Coronary artery (tissue), 2 donors: ENCODE results near the gene TEDC1.
"Not testable (repeated sequence)": the region's sequence is repeated elsewhere in the genome, so short reads cannot be mapped to it uniquely, and the experiment has no call there.

Experiments used
- DNase-seq: peaks from one replicate; pipeline ENCODE4 v3.0.0-alpha.2; 2017; ENCODE audit warnings: low spot score
- H3K27ac ChIP-seq, 2 donors: fragments of 200-600 bp; sonication (generic); one replicate each; pipeline ENCODE4 v1.5.1; 2016 to 2019
- H3K4me3 ChIP-seq: fragments of 200-600 bp; sonication (generic); 2 replicates; pipeline ENCODE4 v1.5.1; 2016; ENCODE audit warnings: mild to moderate bottlenecking, moderate library complexity
- CTCF ChIP-seq: fragments of 200-600 bp; sonication (generic); IDR thresholded peaks from one replicate; pipeline ENCODE4 v1.5.1; 2019; ENCODE audit warnings: antibody characterized with exemption

The TEDC1 gene

GRCh38 chr14:105541218-105541875, 50.3 kb downstream of the TEDC1 start:
- Histone ChIP-seq H3K4me3 (no peak overlapping the region), H3K27ac (no peak overlapping the region)
- no peak for TF ChIP-seq CTCF
- peak; percentile 67 for DNase-seq

- DNase-seq, H3K4me3 ChIP-seq, H3K27ac ChIP-seq: not testable (repeated sequence)
Observed at GRCh38 chr14:105545676-105546075, 54.6 kb downstream of the TEDC1 start.

- not testable (repeated sequence) for H3K27ac ChIP-seq, DNase-seq, H3K4me3 ChIP-seq
Observed at GRCh38 chr14:105546410-105546809, 55.4 kb downstream of the TEDC1 start.

- not testable (repeated sequence) for DNase-seq, H3K4me3 ChIP-seq, H3K27ac ChIP-seq
Observed at GRCh38 chr14:105547072-105547471, 56.0 kb downstream of the TEDC1 start.

GRCh38 chr14:105547741-105548169, 56.7 kb downstream of the TEDC1 start:
- no peak for DNase-seq
- Histone ChIP-seq H3K27ac (no peak overlapping the region), H3K4me3 (no peak overlapping the region)
- TF ChIP-seq CTCF, result no peak
